Effector CD8-positive, alpha-beta T cell (primary cell): ENCODE data around the gene ATOSA.

ENCODE experiments used
- DNase-seq: peaks from one replicate; lab custom pipeline; 2025; lab: John Stamatoyannopoulos, UW

Gene ATOSA

DNA sequence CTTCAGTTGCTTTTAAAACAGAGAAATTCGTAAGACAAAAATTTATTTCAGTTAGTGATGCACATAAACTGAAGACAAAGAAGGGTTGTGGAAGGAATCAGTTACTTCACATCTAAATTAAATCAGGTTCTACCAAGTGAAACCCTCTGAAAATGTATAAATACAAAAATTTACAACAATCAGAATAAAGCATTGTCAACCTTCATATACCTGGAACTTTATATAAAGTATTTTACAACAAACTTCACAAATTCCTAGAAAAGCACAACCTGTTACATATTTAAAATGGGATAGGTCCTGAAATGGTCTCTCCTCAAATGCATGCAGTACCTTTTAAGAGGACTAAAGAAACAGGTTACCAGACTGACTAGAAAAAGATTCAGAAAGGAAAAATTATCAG is 26.9 kb downstream of the ATOSA start:
- no peak for DNase-seq

GRCh38 chr15:52651868-52652267 is 27.3 kb downstream of the ATOSA start:
- no peak for DNase-seq

- no peak for DNase-seq
Observed at GRCh38 chr15:52651114-52651513, 28.1 kb downstream of the ATOSA start.

- DNase-seq, result no peak
Observed at GRCh38 chr15:52649686-52650085, 29.5 kb downstream of the ATOSA start.

DNA sequence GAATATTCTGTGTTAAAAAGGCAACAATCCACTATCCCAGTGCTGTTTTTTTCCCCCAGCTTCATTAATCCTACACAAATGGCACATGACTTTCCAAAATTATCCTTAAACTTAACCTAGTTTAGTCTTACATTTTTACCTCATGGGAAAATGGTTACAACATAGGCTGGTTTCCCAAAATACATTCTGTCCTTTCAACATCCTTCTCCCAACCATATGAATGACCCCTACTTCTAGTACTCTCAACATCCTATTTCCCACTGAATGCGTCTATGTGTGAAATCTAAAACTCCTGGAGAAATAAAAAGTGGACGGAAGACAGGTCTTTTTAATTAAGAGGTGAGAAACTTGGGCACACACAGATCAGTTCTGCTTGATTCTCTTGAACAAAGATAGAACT is 33.3 kb downstream of the ATOSA start:
- DNase-seq, result no peak

GRCh38 chr15:52642386-52643361 is 36.5 kb downstream of the ATOSA start:
- DNase-seq, result no peak

DNA sequence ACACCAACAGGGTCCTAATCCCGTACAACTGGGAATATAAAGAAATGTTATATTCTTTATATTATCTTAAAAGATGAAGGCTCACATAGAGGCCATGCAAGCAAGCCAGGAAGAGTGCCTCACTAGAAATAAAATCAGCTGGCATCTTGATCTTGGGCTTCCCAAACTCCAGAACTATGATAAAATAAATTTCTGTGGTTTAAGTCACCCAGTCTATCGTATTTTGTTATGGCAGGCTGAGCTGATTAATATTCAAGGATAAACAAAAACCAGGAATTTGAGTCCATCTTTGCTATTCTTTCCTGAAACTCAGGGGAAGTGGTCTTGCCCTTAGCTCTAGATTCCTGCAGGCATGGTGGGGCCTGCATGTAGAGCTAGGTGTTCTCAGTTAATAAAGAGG is 42.7 kb downstream of the ATOSA start:
- no peak for DNase-seq

- no peak for DNase-seq
Observed at GRCh38 chr15:52635908-52636307, 43.3 kb downstream of the ATOSA start.
